ENCODE measurements around the gene HSD17B1. TPM values are rescaled to one million over a fixed set of nuclear protein-coding genes. Genes with fewer than 3 reads are reported as not detected.

HSD17B1 gene
- total and polyA plus RNA-seq, 2 of the 13 experiments (the other 11 are each of a cell fraction or from before 2014, with no cell fraction given): 0.54 to 0.93 TPM

- TF ChIP-seq ETV5 (CRISPR knock-in tag; IDR thresholded peaks at IDR 0.05; ENCODE audit: borderline replicate concordance): peak; percentile 98
- TF ChIP-seq MTF2 (CRISPR knock-in tag; IDR thresholded peaks at IDR 0.05; ENCODE audit: borderline replicate concordance): peak; percentile 89
- TF ChIP-seq ZNF546 (CRISPR knock-in tag; conservative IDR thresholded peaks at IDR 0.05): no peak
- peak; percentile 32; the same call in 1 of the 2 replicates for TF ChIP-seq HOXD1 (CRISPR knock-in tag; IDR thresholded peaks at IDR 0.05)
- 0 out of 2 replicates have a peak, but pooled peaks have one; percentile 39 for TF ChIP-seq ZNF792 (CRISPR knock-in tag; IDR thresholded peaks at IDR 0.05)
- peak; percentile 89 for TF ChIP-seq DMAP1 (CRISPR knock-in tag; IDR thresholded peaks at IDR 0.05)
- TF ChIP-seq AHDC1 (CRISPR knock-in tag; IDR thresholded peaks at IDR 0.05; ENCODE audit: borderline replicate concordance): no peak; the same call in 1 of the 2 replicates
- peak; percentile 85 for TF ChIP-seq ZNF510 (CRISPR knock-in tag; IDR thresholded peaks at IDR 0.05; ENCODE audit: low read depth)
- TF ChIP-seq STAG1 (CRISPR knock-in tag; IDR thresholded peaks at IDR 0.05): peak; percentile 1; the same call in 1 of the 2 replicates
- TF ChIP-seq TOPORS (CRISPR knock-in tag; IDR thresholded peaks at IDR 0.05): peak; percentile 99
- no peak for TF ChIP-seq ZFP1 (CRISPR knock-in tag; IDR thresholded peaks at IDR 0.05)
- no peak; the same call in none of the 2 replicates for TF ChIP-seq ZNF343 (CRISPR knock-in tag; IDR thresholded peaks at IDR 0.05)
- peak; percentile 89 for TF ChIP-seq ARNT2 (CRISPR knock-in tag; IDR thresholded peaks at IDR 0.05; ENCODE audit: low read depth)
- TF ChIP-seq ZBTB46 (CRISPR knock-in tag; IDR thresholded peaks at IDR 0.05; ENCODE audit: borderline replicate concordance): 0 out of 2 replicates have a peak, but pooled peaks have one; percentile 65
- TF ChIP-seq SIX4 (CRISPR knock-in tag; IDR thresholded peaks at IDR 0.05): no peak
- TF ChIP-seq ZKSCAN5 (CRISPR knock-in tag; IDR thresholded peaks at IDR 0.05): 0 out of 2 replicates have a peak, but pooled peaks have one; percentile 50
- TF ChIP-seq ZBTB2 (CRISPR knock-in tag; IDR thresholded peaks at IDR 0.05; ENCODE audit: low read depth): peak; percentile 96
- TF ChIP-seq ARNT (IDR thresholded peaks at IDR 0.05): no peak
- peak; percentile 51; the same call in 1 of the 2 replicates for TF ChIP-seq SMAD9 (CRISPR knock-in tag; IDR thresholded peaks at IDR 0.05)
- no peak for TF ChIP-seq PREB (CRISPR knock-in tag; IDR thresholded peaks at IDR 0.05)
- no peak; the same call in 1 of the 2 replicates for TF ChIP-seq RFXANK (CRISPR knock-in tag; IDR thresholded peaks at IDR 0.05)
- no peak; the same call in 1 of the 2 replicates for TF ChIP-seq SMAD1 (CRISPR knock-in tag; IDR thresholded peaks at IDR 0.05; ENCODE audit: borderline replicate concordance, low read depth)
These were observed 14.3 kb downstream of the HSD17B1 start, which contains the start of gene MLX (continued) for GRCh38 chr17:42566883-42567573.
